ENCODE measurements around the gene DMRT2.

Gene DMRT2

DNA sequence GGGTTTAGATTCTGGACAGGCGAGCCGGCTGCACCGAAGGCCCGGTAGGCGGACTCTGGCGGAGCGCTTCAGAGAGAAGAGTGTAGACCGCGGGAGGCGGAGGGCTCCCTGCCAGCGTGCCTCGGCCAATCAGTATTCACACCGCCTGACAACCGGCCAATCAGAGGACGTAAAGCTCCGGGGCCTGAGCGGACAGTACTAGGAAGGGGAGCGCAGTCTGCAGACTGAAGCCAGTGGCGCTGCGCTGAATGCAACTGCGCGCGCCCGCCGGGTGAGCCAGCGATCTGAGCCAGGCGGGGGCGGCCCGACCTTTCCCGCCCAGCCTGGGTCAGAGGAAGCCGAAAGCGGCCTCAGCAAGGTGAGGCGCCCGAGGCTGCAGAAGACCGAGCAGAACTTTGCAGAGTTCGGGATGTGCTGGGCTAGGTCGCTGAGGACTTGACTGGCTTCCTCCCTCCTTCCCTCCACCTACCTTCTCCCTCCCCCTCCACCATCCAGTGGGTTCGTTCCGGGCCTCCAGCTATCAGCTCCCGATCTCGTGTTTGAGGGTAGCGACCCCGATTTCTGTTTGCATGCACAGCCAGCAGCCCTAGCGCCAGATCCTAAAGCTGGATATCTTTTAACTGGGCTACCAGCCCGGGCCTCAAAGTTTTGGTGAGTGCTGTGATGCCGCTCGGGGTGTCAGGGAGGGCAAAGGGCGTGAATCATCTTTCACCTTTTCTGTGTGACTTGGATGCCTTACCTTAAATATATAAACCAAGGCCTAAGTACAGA is at the start of gene DMRT2:
DMRT2 (plus strand) TSS at position 233 of the 771 bp plus-strand sequence. CDS start 1,257 bp downstream, outside the sequence.
- H3K27me3 ChIP-seq: peaks cover 100% of the 10 kb centered on the region
- TF ChIP-seq, protein P1, sequence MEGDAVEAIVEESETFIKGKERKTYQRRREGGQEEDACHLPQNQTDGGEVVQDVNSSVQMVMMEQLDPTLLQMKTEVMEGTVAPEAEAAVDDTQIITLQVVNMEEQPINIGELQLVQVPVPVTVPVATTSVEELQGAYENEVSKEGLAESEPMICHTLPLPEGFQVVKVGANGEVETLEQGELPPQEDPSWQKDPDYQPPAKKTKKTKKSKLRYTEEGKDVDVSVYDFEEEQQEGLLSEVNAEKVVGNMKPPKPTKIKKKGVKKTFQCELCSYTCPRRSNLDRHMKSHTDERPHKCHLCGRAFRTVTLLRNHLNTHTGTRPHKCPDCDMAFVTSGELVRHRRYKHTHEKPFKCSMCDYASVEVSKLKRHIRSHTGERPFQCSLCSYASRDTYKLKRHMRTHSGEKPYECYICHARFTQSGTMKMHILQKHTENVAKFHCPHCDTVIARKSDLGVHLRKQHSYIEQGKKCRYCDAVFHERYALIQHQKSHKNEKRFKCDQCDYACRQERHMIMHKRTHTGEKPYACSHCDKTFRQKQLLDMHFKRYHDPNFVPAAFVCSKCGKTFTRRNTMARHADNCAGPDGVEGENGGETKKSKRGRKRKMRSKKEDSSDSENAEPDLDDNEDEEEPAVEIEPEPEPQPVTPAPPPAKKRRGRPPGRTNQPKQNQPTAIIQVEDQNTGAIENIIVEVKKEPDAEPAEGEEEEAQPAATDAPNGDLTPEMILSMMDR (IDR thresholded peaks at IDR 0.05): no peak
- H3K27ac ChIP-seq: no peak within 1 kb of the TSS
- H3K36me3 ChIP-seq: no peaks in the 10 kb centered on the region
- no peak within 1 kb of the TSS for H3K4me3 ChIP-seq (ENCODE audit: low read depth in 1 of 2, low read length in 1 of 2)
- no peaks in the 10 kb centered on the region for H3K9me3 ChIP-seq
- peaks cover 8 to 29% of the 10 kb centered on the region in 2 experiments for H3K4me1 ChIP-seq (ENCODE audit: control insufficient read depth in 1 of 2, insufficient read depth in 1 of 2, low read depth in 1 of 2, low read length in 1 of 2)

- no peak overlapping the region for H3K4me3 ChIP-seq (ENCODE audit: low read depth in 1 of 2, low read length in 1 of 2)
- H3K4me1 ChIP-seq (ENCODE audit: control insufficient read depth in 1 of 2, insufficient read depth in 1 of 2, low read depth in 1 of 2, low read length in 1 of 2): no peaks in the 10 kb centered on the region
- no peaks in the 10 kb centered on the region for H3K9me3 ChIP-seq
- H3K36me3 ChIP-seq: no peaks in the 10 kb centered on the region
- H3K27ac ChIP-seq: no peak overlapping the region
- TF ChIP-seq, protein P1 (IDR thresholded peaks at IDR 0.05): no peak
- peaks cover 39% of the 10 kb centered on the region for H3K27me3 ChIP-seq
These were observed 48.3 kb upstream of the DMRT2 start for GRCh38 chr9:1001838-1002237.

GRCh38 chr9:1002678-1003077 is 47.5 kb upstream of the DMRT2 start:
- no peaks in the 10 kb centered on the region for H3K4me1 ChIP-seq (ENCODE audit: control insufficient read depth in 1 of 2, insufficient read depth in 1 of 2, low read depth in 1 of 2, low read length in 1 of 2)

GRCh38 chr9:1005043-1005667 is 45.0 kb upstream of the DMRT2 start:
- Histone ChIP-seq H3K27ac (no peak overlapping the region), H3K9me3 (no peaks in the 10 kb centered on the region), H3K4me3 (ENCODE audit: low read depth in 1 of 2, low read length in 1 of 2) (no peak overlapping the region), H3K4me1 (ENCODE audit: control insufficient read depth in 1 of 2, insufficient read depth in 1 of 2, low read depth in 1 of 2, low read length in 1 of 2) (no peaks in the 10 kb centered on the region), H3K27me3 (peaks cover 34% of the 10 kb centered on the region), H3K36me3 (no peaks in the 10 kb centered on the region)
- TF ChIP-seq, protein P1 (IDR thresholded peaks at IDR 0.05): no peak

More at GRCh38 chr9:1002678-1003077, 47.5 kb upstream of the DMRT2 start:
- Histone ChIP-seq H3K36me3 (no peaks in the 10 kb centered on the region), H3K27me3 (peaks cover 37% of the 10 kb centered on the region), H3K4me3 (ENCODE audit: low read depth in 1 of 2, low read length in 1 of 2) (no peak overlapping the region), H3K27ac (no peak overlapping the region), H3K9me3 (no peaks in the 10 kb centered on the region)
- TF ChIP-seq, protein P1 (IDR thresholded peaks at IDR 0.05): no peak

DNA sequence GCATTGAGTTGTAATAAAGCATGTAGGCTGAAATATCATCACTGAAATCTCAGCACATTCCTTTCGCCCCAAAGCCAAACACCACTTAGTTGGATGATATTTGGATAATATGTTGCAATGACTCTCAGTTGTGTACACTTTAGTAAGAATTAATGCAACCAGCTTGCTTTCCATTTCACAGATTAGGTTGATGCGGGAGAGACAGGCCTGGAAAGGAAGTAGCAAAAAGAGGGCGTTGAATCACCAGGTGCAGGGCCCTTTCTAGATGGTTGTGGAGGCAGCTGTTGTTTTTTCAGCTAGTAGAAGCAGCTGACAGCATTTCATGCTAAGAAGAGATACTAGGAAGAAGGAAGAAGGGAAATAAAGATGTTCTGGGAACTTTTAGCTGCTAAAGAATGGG is 42.8 kb upstream of the DMRT2 start:
- Histone ChIP-seq H3K4me1 (ENCODE audit: control insufficient read depth in 1 of 2, insufficient read depth in 1 of 2, low read depth in 1 of 2, low read length in 1 of 2) (no peaks in the 10 kb centered on the region), H3K9me3 (no peaks in the 10 kb centered on the region), H3K4me3 (ENCODE audit: low read depth in 1 of 2, low read length in 1 of 2) (no peak overlapping the region), H3K27ac (no peak overlapping the region), H3K36me3 (no peaks in the 10 kb centered on the region), H3K27me3 (peaks cover 28% of the 10 kb centered on the region)
- TF ChIP-seq, protein P1 (IDR thresholded peaks at IDR 0.05): no peak
